A204.1 (cell line): Measurements from ENCODE around the gene ARID5A.

Source experiments
- FAIRE-seq: peaks from 2 replicates; lab custom pipeline; 2012; peaks lifted over from hg19 to GRCh38; lab: Jason Lieb, UNC

Gene ARID5A

DNA sequence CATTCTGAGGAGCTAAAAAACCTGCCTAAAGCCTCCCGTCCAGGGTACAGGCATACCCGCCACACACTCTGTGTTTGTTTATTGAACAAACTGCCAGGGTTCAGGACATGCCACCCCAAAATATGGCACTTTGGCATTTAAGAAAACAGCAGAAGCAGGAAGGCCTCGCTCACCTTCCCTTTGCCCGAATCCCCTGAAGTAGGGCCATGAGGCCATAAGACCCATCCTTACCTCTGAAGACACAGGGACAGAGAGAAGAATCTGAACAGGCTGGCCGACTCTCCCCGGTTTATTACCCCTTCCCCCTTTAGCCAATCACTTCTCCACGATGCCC, 29.7 kb upstream of the ARID5A start:
- no peak for FAIRE-seq

DNA sequence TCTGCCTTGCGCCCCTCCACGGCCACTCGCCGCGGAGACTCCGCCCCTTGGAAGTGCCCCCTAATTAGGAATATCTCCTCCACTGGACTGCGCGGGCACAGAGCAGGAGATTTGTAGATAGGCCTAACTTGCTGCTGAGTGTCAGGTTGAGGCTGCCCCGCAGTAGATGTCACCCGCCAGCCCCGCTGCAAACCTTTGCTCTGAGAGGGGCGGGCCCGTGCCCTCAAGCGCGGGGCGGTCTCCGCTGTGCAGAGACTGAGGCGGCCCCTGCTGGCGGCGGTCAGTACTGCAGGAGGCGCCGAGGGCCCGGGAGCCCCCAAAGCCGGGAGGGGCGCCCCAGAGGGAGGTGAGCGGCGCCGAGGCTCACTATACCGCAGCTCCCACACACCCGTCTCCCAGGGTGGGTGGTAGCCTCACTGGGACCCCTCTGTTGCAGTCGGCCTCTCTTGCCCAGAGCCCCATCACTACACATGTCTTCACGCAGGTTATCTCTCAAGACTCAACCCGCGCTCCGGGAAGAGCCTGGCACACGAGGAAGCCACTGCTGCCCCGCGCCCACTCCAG, 28.5 kb upstream of the ARID5A start:
- FAIRE-seq, result no peak

DNA sequence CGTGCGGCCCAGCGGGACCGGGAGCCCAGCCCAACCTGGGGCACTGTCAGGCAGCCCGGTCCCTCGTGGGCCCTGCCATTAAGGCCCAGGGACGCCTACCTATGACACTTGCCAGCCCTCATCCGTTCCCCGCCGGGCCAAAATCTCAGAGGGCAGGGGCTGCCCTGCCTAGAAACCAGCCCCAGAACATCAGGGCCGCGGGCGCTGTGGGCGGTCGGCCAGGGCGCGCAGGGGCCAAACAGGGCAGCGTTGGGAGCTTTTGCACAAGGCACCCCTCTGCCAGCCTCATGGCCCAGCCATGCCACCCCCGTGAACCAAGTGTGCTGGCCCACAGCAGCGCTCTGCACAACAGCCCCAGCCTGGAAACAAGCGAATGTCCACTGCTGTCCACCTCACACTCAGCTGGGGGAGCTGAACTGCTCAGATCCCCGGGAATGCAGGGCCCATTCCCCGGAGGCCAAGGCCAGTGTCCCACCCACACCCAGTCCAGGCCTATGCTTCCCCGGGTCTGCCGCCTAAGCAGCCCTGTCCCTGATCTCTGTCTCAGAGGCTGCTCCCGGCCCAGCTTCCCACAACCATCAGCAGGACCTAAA, 27.9 kb upstream of the ARID5A start:
- no peak for FAIRE-seq

DNA sequence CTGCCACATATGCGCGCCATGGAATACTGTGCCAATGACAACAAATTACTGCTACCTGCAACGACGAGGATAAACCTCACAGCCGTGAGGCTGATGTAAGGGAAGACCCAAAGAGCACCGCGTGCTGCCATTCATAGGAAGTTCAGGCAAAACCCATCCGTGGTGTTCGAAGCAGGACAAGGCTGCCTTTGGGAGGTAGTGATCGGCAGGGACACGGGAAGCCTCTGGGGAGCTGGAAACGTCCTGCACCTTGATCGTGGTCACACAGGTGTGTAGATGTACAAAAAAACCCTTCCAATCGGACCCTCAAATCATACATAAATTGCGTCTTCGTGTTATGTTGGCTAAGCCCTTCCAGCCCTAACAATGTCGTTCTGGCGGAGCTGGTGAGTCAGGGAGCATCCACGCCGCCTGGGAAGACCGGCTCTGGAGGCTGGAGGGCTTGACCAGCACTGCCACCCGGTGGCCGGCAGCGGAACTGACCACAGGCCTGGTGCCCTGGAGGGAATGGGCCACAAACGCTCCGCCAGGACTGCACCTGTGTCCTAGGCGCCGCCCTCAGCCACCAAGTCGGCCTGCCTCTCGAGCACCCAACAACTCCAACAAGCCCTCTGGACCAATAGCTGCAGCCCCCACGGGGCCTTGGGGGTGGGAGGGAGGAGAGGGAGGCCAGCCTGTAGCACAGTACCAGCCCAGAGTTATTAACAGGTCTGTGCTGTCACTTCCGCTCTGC, 27.3 kb upstream of the ARID5A start:
- FAIRE-seq, result no peak

DNA sequence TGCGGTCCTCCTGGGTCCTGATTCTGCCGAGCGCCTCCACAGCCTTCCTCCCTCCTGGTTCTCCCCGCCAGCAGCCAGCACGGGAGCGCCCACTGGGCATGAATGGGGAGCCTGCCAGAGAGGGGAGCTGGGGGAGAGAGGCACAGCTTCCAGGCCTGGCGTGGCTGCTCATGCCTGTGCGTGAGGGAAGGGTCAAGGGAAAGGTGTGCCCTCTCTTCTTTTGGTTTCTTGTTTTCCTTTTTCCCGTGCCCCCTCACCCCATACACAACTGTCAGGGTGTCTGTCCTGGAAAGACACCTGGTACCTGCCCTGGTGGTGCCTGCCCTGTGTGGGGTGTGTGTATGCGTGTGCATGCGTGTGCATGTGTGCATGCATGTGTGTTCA, 26.7 kb upstream of the ARID5A start:
- FAIRE-seq, result no peak

DNA sequence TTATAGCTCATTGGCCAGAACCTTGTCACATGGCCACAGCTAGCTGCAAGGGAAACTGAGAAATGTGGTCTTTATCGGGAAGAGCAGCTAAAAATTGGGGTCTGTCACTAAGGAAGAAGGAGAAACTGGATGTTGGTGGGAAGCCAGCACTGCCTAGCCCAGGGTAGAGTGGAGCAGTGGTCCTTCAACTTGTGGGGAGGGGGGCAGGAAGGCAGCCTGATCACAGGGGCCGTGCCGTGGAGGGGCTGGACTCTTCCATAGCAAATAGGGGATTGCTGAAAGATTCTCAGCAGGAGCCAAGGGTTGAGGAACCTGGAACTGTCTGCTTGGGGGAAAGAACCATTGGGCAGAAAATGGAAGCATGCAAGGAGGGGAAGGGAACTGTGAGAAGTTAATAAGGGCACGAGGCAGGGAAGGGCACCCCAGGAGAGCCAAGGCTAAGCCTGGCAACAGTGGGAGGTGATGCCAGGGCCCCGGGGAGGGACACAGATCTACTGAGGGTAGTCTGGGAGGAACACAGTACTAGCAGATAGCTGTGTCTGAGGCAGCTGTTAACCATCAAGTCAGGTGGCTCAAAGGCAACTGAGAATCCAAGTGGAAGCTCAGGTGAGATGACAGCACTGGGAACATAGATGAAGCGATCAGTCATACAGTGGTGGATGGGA, 25.5 kb upstream of the ARID5A start:
- no peak for FAIRE-seq

DNA sequence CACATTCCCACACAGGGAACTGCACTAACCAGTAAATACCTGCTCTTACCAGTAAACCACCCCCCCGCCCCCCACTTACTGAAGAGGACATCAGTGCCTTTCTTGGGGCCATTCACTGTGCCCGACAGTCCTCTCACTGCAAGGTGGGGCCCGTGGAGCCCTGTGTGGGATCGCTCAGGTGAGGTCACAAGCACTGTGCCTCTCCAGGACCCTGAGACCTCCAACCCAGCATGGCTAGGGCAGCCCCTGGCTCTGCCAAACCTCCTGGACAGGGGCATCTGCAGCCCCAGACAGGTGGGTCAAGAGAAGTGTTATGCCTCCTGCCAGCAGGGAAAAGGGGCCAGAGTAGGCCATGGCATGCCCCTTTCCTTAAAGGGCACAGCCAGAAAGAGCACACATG, 24.7 kb upstream of the ARID5A start:
- FAIRE-seq, result no peak

DNA sequence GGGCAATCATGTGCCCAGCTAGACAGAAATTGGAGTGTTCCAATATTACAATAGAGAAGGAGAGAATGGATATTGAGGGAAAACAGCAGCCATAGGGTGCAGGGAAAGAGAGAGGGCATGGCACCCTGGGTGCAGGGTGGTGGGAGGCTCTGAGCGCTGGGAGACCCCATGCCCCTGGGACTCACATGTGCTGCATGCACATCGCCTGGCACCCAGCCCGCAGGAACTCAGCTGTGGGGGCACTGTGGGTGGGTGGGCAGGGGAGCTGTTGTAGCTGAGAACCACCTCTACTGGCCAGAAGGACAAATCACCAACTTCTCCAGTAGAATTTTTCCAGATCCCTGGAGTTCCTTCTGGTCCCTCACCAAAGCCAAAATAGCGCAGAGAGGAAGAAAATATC, 24.2 kb upstream of the ARID5A start:
- no peak for FAIRE-seq

DNA sequence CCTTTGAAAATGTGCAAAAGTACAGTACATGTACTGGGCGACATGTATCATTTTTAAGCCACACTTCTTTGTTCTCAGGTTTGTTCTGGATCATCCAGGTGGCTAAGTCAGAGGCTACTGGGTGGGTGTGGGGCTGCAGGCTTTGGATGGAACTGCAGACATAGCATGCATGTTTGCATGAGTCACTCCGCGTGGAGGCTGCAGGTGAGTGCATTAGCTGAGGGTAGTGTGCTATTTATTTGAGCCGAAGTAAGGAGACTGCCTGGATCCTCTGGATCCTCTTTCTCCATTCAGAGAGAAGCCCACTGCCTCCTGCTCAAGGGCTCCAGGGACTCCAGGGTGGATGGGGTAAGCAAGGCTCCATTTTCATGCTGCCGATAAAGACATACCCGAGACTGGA, 22.0 kb upstream of the ARID5A start:
- FAIRE-seq, result no peak

DNA sequence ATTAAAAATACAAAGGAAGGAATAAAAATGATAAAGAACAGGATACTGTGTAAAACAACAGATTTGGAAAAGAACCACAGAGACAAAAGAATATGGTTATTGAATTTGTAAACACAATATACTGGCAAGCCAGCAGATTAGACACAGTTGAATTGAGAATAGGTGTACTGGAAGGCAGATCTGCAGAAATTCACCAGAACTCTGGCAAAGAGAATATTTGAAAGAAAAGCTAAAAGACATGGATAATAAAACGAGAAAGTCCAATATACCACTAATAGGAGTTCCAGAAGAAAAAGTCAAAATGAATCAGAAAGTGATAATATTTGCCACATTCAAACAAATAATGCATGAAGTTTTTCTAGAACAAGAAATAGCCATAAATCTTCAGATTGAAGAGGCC, 19.5 kb upstream of the ARID5A start:
- no peak for FAIRE-seq

DNA sequence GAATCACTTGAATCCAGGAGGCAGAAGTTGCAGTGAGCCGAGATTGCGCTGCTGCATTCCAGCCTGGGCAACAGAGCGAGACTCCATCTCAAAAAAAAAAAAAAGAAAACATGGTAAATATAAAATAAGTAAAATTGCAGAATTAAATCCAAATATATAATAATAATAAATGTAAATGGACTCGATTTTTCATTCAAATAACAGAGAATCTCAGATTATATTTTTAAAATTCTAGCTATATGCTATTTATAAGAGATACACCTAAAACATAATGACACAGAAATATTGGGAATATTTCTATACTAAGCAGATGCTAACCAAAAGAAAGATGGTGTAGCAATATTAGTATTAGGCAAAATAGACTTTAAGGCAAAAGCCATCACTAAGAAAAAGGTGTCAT, 16.3 kb upstream of the ARID5A start:
- FAIRE-seq, result no peak

DNA sequence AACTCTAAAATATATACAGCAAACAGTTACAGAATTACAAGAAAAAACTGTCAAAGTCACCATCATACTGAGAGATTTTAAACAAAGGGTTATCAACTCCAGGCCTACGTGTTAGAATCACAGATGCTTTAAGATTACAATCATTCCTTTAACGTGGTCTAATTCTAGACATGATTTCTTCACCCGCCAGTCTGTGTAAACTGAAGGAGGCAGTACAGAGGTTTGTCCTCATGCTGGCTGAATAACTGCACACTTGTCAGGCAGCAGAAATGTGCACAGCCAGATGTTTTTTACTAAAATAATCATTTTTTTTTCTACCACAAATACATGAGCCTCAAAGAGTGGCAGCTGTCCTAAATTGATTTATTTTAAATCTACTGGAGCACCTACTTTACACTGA, 15.9 kb upstream of the ARID5A start:
- no peak for FAIRE-seq

DNA sequence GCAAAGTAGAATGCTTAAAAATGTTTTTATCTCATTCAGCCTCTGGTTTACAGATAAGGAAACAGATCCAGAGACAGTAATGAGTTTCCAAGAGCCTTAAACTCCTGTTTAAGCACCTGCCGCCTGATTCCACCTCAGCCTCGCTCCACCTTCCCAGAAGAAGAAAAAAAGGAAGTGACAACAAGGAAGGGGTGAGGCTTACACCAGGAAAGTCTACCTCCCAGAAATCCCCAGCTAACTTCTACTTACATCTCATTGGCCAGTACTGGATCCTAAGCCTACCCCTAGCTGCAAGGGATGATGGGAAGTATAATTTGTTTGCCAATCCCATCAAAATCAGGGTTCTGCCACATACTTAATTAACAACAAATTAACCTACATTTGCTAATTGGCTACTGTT, 15.3 kb upstream of the ARID5A start:
- no peak for FAIRE-seq

DNA sequence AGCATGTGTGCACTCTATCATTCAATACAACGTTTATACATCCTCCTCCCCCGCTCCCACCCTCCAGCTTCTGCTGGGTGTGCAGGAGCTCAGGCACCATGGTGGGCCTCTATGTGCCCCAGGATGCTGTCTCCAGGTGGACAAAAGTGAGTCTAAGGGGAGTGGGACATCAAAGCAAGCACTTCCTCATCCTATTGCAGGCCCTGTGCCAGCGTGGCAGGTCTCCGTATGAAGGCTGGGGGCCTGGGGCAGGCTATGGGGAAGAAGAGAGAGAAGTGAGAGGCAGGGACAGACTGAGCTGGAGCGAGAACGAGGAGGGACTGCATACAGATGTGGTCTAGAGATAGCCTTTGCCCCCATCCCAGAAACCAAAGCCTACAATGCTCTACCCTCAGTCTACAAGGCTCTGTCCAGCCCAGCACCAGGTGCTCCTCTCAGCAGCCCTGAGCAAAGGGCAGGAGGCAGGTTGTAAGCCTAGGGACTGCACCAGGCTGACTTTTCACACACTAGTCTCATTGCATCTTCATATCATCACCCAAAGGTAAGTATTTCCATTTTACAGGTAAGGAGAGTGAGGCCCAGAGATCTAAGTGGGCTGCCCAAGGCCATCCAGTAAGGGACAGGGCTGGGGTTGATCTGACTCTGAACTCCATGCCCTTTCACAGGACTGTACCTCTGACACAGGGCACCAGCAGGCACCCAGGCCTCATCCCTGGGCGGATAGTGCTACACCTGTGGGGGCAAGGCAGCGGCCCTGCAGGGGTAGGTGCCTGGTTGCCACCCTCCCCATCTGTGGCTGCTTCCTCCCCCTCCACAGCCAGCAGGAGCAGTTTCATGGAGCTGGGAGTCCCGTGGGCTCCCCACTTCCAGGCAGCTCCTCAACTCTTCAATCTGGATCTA, 14.0 kb upstream of the ARID5A start:
- FAIRE-seq, result no peak

DNA sequence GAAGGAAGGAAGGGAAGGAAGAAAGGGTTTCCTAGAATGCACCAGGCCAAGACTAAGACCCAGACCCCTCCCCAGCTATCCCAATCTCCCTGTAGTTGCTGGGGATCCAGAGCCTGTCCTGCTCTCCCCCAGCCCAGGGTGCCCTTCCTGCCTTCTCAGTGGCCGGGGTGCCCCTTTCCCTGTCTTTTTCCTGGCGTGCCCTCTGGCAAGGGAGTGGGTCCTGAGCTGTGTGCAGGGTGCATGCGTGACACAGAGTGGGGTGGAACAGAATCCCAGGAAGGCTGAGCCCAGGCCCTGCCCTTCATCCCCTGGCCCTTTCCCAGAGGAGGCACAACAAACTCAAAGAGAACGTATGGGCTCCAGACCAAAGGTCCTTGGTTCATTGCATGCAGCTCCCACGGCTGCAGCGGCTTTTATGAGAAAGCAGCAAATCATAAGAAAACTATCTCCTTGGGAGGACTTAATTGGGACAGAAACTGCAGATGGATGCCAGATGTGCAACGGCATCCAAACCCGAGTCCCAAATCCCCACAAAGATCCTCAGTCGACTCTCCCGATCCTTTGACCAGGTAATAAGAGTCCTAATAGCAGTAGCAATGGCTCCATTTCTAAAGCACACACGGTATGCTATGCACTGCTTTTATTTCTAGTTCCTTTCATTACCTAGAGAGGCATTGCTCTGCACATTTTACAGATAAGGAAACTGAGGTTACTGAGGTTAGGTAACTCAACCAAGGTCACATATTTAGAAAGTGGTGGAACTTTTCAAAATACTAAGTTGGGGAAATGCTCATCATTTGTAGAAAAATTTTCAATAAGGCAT, 12.7 kb upstream of the ARID5A start:
- FAIRE-seq, result no peak

DNA sequence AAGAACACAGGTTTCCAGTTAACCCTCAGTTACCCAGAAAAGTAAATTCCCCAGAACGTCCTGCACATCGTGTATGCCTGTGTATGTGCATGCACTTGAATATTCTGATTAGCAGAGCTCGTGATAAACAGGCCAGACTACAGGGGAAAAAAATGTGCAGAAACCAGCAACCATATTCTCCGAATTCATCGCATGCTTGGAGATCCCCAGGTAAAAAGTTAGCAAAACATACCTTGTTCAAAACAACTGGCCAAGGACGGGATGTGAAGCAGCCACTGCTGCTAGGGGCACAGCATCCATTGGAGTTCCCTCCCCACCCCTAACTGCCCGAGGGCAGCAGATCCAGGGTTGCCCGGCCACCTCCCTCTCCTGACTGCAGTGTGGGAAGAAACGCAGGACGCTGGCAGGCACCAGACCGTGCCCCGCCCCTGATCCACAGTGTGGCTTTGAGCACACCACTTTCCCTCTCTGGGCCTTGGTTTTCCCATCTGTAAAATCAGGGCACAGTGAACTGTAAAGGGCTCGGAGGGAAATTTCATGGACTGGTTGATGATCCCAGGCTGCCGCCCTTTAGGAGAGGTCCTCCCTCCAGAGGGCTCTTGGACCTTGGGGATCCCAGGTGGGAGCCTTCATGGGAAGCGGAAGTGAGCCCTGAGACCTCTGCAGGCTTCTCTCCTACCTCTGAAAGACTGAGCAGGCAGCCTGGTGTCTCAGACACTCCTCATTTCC, 11.9 kb upstream of the ARID5A start:
- no peak for FAIRE-seq

DNA sequence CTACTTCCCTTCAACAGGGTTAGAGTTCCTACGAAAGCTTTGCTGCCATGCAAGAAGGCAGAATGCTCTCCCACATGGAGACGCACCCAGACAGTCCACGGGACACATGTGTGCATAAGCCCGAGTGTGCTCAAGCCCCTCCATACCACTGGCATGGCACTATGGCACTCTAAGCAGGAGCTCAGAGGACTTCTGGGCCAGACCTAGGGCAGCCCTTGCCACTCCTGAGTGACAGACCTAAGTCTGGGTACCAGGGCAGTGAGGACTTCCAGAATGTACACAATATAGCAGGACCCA, 11.4 kb upstream of the ARID5A start:
- FAIRE-seq, result no peak

DNA sequence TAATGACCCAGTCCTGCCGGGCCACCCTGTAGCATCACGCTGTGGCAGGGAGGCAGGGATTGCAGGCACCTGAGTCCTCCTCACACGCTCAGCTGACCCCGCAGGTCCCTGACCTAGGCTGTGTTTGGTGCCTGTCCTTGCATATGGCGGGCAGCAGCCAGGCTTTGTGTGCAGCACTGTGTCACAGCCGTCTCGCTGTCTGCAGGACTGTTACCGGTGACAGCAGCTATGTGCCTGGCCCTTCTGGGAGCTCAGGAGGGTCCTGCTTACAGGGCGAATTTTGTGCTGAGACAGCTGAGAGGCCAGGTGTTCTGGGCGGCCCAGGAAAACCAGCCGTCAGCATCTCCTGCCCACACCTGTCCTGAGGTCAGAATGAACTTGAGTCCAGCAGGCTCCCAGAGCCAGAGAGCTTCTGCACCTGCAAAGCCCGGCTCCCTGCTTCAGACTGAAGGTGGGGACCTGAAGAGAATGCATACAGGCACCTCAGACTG, 10.4 kb upstream of the ARID5A start:
- FAIRE-seq, result no peak

DNA sequence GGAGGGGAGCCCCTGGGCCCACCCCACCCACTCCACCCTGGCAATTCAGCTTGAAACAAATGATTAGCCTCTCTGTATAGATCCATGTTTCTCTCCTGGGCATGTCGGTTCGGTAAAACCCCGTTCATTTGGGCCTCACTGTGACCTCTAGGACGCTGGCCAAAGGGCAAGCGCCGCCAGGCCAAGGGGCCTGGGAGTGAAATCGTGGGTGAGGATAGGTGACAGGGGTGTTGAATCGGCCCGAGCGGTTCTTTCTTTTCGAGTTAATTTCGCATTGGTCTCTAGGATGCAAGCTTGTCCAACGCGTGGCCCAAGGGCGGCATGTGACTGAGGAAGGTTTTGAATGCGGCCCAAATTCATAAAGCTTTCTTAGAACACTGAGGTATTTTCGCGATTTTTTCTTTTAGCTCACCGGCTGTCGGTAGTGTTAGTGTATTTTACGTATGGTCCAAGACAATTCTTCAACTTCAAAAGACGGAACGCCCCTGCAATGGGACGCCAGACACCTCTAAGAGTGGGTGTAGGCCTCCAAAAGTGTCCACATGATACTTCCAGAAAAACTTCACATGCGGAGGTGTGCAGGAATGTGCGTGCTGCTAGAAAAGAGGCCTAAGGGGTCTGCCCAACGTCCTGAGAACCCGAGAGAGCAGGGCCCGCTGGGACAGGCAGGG, 9.8 kb upstream of the ARID5A start:
- no peak for FAIRE-seq

DNA sequence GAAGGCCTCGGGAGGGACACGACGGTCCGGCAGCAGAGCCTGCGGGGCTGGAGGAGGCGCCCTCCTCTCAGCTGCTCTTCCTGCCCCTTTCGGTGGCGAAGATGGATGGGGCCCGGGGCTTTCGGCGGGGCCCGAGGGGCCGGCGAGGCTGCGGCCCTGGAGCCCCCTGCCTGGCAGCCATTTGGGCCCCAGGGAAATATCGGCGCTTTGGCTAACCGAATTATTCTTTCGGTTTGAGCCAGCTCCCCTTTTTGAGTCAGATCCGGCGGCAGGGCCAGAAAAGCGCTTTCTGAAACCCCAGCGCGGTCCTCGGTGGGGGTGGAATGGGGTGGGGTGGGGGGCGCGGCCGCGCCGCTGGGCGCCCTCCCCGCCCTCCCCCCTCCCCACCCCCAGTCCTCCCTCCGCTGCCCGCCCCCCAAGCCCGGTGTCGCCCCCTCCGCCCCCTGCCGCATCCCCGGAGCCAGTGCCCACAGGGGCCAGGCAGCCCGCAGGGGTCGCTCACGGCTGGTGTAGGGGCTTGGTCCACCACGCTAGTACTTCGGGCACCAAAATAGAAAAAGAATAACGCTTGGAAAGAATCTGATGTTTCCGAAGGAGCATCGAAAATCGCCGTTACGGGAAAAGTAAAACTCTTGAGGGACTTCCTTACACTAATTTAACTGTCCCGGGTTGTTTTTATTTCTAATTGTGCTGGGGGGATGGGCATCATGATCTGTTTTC, 9.1 kb upstream of the ARID5A start:
- no peak for FAIRE-seq
